Measurements from ENCODE around the gene FABP1.

GRCh38 chr2:88097192-88097591 is 30.7 kb downstream of the FABP1 start:
- TF ChIP-seq CTCF (IDR thresholded peaks at IDR 0.05; ENCODE audit: low read length) (no peak), EZH2 (optimal IDR thresholded peaks at IDR 0.05; ENCODE audit: low read depth, low read length) (no peak)

Data from MM.1S (cell line).